IPS DF 19.7 (cell line): ENCODE data around the gene ZBTB44.
"Not testable (repeated sequence)": the region's sequence is repeated elsewhere in the genome, so short reads cannot be mapped to it uniquely, and the experiment has no call there.

Experiments
- DNase-seq: peaks from one replicate; pipeline ENCODE4 v3.0.0-alpha.2; 2013; ENCODE audit warnings: low read depth, low spot score

ZBTB44 gene

DNA sequence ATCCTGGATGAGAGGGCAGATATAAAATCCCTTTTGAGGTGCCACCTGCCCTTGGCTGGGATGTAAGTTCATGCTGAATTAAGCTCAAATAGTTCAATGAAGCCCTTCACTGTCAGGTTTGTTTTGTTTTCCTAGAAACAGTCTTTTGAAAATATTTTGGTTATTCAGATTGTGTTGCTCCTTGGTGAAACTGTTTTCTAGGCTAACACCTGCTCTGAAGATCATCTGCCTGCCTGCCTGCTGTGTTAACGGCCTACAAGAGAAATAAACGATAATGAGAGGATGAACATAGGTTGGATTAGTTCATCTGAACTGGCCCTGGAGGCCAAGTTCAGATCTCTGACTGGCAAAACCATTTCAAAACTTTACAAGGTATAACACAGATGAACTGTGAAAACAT is 67.4 kb downstream of the ZBTB44 start:
- DNase-seq: no peak

DNA sequence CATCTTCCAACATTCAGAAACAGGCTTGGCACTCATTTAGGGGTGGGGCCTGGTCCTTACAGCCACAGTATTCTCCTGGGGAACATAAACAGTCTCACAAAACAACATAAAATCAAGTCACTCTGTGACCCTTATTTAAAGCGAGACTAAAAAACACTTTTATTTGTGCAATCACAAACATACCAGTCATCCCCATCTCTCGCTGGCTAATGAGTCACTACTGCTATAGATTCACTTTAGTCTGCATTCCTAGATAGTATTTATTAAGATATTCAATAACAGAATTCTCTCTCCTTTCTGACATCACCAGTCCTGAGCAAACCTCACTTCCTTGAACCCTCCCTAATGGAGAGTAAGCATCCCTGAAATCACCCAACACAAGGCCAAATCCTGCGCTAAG is 68.0 kb downstream of the ZBTB44 start:
- no peak for DNase-seq

DNA sequence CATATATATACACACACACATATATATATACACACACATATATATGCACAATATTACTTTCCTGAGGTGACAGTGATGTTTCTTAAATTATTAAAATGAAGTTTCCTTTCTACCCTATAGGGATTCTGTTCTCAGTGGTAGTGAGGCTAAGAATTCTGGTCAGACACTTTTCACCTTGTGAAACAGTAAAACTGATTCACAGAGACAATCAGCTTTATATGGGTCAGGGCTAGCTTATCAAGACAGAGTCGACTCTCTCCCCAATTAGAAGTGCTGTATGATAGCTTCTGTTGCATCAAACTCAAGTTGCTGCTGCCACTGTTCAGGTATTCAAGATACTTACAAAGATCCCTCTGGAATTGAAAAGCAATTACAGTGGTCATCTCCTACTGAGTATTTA is 68.4 kb downstream of the ZBTB44 start:
- no peak for DNase-seq

DNA sequence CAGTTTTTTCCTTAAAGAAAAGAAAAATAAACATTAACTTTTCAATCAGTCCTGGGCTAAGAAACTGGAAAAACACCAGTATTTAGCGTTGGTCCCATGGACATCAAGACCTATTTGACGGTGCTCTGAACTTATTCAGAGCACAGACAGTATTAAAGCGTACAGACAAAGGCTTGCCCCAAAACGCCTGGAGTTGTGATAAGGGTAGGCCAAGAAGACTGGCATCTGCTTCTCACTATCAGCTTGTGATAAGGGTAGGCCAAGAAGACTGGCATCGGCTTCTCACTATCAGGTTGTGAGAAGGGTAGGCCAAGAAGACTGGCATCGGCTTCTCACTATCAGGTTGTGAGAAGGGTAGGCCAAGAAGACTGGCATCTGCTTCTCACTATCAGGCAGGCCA is 69.3 kb downstream of the ZBTB44 start:
- not testable (repeated sequence) for DNase-seq

DNA sequence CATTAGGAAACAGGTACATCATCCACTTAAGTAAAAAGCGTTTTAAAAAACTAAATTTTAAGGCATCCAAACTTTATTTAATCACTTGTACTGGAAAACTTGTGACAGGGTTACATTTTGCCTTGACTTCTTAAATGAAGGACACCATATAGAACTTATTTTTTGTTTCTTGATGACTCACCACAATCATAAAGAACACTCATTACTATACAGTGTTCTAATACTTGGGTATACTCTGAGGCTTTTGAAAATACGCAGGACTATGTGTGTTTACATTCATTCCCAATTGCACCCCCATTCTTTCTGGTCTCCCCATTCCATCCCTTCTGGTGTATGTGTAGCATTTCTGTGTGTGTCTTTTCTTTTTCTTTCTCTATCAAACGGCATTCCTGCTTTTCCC is 69.9 kb downstream of the ZBTB44 start:
- DNase-seq: no peak

DNA sequence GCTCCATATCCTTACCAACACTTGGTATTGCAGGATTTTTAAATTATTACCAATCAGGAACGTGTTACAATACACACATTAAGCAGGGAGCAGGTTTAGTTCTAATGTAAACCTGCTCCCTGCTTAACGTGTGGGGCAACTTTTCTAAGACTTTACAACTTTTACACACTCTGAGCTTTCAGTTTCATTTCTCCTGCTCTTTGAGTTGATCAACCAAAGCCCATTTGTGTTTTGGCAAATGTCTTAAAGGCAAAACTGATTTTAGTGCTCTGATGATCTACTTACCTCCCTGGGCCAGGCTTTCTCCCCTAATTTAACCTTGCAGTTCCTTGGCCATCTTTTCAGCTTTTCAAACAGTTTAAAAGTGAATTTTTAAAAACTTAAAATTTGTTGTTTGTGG is 70.9 kb downstream of the ZBTB44 start:
- no peak for DNase-seq

DNA sequence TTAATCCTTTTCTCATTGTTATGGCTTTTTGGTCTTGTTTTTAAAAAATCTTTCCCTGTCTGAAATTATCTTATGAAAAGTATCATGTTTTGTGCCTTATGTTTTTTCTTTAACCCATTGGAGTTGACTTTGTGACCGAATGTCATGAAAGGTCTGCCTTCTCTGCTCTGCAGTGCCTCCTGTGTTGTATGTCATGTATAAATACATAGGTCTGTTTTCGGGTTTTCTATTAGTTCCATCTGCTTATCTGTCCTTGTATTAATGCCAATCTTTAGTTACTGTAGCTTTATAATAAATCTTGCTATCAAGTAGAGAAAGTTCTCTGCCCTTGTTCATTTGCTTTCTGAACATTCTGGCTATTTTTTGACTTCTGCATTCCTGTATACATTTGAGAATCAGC is 73.0 kb downstream of the ZBTB44 start:
- no peak for DNase-seq

DNA sequence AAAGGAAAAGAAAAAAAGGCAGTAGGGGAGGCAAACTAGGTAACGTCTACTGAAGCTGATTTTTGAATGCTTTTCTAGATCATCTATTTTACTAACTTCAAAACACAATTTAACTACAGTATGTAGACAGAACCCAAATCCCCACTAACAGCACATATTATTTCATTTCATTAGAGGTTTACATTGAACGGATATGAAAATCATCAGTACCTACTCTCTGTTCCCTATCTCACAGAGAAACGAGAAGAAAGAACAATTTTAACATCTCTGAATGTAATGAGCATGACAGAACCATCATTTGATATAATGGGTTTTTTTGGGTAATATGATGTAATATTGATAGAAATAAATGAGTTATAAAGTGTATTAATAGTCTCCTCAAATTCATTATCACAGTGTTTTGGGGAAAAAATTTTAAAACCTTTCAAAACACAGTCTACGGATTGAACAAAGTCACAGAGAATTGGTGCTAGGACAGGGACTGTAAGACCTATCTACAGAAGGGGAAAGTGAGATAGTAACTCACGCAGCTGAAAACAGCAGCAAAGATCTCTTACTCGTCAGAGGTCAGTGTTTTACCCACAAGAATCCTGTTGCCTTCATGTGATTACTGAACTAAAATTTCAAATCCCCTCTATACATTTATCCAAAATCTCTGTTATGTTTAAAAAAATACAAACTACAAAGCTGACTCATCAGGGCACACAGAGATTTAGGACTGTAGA is 77.3 kb downstream of the ZBTB44 start:
- DNase-seq: no peak

DNA sequence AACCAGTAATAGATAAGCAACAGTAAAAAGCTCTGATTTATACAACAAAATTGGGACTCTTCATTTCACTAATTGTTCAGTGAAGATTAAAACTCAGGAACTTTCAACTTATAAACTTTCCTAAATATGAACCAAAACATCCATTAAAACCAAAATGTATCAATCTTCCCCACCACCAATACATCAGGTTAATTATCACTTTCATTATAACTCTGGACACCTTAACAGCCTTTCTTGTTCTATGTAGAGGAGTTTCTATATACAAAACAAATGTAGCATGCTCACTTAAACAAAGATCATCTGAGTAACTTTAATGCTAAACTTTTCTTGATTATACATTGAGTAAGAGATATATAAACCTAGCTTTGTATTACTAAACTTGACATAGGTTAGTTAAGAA is 80.4 kb downstream of the ZBTB44 start:
- DNase-seq: no peak

DNA sequence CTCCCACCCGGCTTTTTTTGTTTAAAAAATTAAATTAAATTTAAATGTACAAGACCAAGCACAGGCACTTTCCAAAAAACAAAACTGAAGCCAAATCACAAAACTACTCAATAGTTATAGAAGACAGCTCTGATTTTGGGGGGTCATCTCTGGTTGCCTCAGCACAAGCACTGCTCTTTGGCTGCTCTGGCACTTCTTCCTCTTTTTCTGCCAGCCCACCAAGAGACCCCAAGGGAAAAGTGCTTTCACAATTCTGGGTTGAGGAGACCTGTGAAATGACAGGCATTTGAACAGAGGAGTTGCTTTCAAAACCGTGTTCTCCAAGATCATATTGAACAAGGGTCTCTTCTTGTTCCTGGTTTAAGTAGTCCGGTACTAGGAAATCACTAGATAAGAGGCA is 80.8 kb downstream of the ZBTB44 start:
- DNase-seq: not testable (repeated sequence)

DNA sequence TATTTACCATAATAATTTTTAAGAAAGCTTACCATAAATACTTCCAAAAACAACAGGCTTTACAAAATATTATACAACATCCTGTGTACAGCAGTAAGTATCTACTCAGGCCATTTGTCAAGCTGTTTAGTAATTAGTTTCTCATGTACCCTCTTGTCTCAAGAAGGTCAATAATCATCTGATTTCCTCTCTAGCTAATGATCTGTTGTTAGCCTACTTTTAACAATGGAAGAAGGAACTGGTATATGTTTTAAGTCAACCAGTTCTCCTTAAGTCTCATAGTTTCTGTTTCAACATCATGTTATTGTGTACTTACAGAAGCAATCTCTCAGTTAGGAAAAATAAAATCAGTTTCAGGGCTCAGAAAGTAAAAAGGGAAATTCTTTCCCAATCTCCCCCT is 81.2 kb downstream of the ZBTB44 start:
- not testable (repeated sequence) for DNase-seq

DNA sequence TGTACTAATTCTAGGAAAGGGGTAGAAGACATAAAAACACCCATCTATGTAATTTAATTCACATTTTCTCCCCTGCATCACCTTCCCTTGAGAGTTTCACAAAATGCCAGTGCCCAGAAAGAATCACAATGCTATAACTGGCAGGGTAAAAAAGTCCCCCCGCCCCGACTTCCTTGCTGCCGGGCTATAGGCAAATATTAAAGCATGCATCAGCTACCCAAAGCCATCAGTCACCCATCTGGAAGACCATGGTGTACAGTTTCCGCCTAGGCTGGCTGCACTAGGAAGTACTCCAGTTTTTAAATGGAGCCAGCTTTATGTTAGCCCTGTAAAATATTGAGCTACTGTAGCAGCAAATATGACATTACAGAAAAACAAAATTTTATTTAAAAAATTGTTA is 87.3 kb downstream of the ZBTB44 start:
- DNase-seq: no peak

DNA sequence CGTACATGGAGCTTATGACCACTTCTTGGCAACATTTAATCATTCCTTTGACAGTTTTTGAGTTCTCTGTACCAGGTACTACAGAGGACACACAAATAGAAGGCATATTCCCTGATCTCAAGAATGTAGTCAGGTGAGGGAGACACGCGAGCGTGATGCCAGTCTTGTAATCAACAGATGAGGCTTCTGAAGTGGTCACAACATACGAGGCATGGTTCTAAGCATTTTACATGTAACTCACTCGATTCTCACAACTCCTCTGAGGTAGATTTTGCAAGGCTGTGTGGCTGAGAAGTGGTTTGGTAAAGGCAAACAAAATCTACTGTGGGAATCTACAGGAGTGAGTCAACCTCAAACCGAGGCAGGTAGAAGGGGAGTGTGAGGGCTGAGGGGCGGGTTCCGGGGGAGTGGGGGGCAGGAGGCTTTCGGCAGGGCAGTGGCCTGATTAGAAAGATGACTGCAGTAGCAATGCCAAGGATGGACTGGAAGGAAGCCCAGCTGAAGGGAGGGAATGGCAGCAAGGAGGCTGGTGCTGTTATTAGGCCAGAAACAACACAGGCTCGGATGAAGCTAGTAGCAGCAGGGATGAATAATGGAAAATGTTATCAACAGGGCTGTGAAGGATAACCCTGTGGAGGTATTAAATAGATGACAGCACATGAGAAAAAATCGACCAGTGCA is 91.3 kb downstream of the ZBTB44 start:
- no peak for DNase-seq

DNA sequence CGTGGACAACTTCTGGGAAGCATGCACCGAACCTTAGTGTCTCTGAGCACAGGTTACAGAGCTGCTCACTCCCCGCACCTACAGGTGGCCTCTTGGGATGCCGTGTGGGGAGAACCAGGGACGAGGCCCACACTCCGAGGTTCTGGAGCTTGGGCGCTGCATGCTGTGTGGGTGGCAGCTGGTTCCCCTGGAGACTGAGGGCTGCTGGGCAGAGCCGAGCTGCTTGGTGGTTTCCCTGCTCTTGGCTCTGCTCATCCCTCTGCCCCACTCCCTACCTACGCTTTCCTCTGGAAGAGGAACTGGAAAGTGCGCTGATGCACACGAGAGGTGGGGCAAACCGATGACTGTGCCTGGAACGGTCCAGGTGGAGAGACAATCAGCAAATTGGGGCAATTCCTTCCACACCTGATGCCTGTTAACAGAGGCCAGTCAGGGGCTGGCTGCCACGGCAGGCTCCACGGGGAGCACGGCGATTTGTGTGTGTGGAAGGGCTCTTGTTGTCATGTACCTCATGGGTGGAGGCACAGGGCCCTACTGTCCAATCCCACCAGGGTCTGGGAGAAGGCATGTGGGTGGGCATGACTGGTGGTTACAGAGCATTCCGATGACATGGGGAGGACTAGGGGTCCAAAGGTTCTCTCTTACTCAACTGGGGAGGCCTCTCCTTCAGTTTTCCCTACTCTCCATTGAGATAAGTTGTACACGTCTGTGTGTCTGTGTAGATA is 94.2 kb downstream of the ZBTB44 start:
- no peak for DNase-seq

DNA sequence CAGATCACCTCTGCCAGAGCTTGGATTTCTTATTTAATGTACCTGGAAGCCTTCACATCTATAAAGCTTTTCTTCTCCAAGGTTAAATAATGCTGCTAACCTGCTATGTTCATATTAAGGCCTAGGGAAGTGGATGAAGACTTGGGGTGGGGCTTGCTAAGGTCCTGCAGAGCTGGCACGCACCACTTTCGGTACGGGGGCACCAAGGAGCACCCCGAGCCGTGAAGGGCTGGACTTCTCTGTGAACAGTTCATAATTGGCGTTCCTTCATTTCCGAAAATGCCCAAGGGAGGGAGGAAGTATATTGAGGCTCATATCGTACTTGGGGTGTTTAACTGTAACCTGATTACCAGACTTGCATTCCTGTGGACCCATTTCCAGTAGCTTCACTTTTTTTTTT is 95.6 kb downstream of the ZBTB44 start:
- no peak for DNase-seq

DNA sequence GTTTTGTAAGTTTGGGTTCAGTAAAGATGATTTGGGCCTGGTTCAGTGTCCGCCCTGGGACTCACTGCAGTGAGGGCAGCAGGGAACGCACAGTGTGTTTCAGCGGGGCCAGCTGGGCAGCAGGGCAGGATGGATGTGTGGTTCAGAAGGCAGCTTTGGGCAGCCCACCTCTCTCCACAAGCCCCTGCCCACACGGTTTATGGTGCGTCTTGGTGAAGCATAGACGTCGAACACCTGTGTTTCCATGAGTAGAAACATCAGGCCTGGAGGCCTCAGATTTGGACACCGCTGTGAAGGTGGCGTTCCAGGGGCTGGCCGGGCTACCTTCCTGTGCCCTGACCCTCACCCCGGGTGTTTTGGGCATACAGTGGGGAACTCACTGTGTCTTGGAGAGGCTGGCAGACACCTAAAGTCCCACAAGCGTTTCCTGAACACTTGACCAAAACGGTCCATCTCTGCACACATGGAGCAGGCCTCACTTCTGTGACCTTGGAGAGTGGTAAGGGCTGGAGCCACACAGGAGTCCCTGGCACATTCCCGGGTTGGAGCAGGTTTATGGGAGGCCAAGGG is 96.1 kb downstream of the ZBTB44 start:
- DNase-seq: no peak

DNA sequence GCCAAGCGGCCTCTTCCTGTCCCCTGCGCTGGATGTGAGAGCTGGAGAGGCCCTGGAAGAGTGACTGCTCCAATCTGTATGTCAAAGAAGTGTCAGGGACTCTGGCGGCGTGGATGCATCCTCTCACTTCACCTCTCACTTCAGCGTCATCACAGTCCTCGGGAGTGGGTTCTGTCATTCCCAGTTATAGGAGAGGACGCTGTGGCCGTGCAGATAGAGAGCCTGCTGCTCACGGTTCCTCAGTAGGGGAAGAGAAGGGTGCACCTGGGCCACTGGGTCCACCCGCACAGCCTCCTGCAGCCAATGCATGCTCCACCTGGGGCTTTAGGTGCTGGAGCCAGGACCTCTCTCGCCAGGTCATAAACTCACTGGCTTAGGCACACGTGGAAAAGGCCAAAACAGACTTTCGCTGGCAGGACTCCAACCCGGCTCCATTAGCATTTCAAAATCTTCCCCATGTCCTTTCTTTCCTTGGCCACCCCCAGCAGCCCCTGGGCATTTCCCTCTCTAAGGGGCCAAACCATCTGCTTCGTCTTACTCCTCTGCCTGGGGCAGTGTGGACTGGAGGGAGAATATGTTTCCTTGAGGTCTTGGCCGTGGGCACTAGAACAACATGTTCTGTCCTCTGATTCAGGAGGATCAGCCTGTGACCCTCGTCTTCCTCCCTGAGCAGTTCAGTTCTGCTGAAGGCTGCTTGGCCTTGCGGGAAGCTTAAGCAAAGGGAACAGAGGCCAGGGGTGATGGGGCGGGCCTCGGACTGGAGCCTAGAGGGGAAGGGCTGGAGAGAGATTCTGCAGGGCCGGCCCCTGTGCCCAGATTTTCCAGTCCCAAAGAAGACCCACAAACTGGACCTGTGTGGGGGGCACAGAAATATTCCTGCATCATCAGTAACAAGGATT is 97.3 kb downstream of the ZBTB44 start:
- no peak for DNase-seq

DNA sequence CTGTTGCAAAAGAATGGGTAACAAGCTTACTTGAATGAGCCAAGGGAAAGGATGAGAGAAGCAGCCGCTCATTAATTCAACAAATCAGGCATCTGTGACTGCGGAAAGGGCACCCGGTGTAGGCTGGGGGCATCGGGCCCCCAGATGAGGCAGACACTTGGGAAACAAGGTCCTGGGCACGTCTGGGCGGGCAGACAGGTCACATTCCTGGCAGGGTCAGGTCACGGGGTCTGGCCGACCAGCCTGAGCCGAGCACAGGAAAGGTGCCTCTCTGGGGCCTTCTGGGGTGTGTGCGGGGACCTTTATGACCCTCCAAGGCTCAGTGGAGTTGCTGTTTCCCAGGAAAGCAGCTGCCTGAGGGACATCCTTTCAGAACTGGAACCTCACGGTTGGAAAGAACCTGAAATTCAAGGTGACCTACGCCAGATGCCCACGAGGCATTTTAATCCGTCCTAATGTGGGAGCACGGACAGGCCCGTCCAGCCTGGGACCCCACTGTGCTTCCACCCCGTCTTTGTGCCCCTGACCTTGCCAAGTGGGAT is 98.1 kb downstream of the ZBTB44 start:
- no peak for DNase-seq

DNA sequence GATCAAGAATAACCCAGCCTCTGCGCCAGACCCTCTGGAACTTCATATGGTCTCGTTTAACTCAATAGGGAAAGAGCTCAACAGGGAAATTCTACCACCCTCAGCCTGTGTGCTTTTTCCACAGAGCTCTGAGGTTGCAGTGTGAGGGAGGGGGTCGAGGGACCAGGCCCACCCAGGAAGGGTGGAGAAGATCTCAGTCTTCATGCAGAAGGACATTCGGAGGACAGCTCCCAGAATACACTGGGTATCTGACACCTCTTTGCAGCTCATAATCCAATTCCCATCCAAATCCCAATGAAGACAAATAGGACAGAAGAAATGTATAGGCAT is 98.5 kb downstream of the ZBTB44 start:
- DNase-seq: no peak

DNA sequence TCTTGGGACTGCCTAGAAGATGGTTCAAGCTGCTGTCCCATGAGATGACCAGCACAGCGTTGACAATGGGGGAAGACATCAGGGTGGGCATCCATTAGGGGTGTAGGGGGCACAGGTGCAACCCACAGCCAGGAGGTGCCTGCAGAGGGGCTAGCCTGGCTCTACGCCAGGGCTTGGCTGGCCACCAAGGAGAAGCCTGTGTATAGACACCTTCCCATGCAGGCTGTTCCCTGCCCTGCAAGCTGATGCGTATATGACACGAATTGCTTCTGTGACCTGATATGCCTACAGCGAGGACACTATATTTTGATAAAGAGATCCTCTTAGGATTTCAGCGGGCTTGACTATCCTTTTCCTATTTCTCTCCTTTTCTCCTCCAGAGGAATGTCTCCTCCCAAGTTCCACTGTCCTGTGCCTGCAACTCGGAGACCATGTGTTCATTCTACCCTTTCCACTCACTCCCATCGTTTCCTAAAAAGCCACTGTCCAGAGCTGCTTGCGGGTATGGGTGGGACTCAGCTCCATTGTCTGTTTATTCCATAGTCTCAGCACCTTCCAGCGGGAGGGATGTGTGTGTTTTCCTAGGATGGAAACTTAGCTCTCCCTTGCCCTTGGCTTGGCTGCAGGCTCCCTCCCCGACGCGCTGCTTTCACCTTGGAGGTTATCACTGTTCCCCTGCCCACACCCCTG is 99.0 kb downstream of the ZBTB44 start:
- DNase-seq: no peak
